GM19463 (cell line): ENCODE measurements around the gene CERS4.
"Not testable (repeated sequence)": the region's sequence is repeated elsewhere in the genome, so short reads cannot be mapped to it uniquely, and the experiment has no call there.

Source experiments
- ATAC-seq: cut with Tn5 transposase; IDR thresholded peaks from one replicate; pipeline ENCODE4 v1.9.1; 2021; ENCODE audit warnings: mild to moderate bottlenecking, moderate library complexity; ENCODE audit not compliant: unreplicated experiment

The CERS4 gene

DNA sequence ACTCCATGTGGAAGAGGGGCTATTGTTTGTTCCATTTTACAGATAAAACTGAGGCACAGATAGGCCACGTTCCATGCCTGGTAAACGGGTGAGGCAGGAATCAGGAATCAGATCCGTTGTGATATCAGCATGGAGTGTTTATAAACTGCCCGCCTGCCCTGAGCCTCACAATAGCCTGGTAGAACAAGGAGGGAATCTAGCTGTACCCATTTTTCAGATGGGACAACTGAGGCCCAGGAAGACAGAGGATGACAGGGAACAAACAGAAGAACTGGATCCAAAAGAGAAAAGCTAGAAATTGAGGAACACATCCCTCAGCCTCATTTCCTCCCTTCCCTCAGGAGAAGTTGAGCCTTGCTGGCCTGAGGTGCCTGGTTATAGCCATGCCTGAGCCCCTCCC is 32.5 kb downstream of the CERS4 start:
- ATAC-seq, result no peak

- ATAC-seq, result no peak
Measured at GRCh38 chr19:8242211-8242821, 33.1 kb downstream of the CERS4 start.

GRCh38 chr19:8243146-8243545 is 34.0 kb downstream of the CERS4 start:
- no peak for ATAC-seq

- no peak for ATAC-seq
Measured at GRCh38 chr19:8244442-8244841, 35.3 kb downstream of the CERS4 start.

- ATAC-seq, result no peak
Measured at GRCh38 chr19:8245869-8246835, 37.0 kb downstream of the CERS4 start.

GRCh38 chr19:8247129-8247890 is 38.1 kb downstream of the CERS4 start:
- ATAC-seq, result not testable (repeated sequence)

- ATAC-seq, result no peak
Measured at GRCh38 chr19:8248348-8249328, 39.5 kb downstream of the CERS4 start.

GRCh38 chr19:8250596-8250995 is 41.4 kb downstream of the CERS4 start:
- ATAC-seq, result no peak

GRCh38 chr19:8251025-8251472 is 41.9 kb downstream of the CERS4 start:
- no peak for ATAC-seq

DNA sequence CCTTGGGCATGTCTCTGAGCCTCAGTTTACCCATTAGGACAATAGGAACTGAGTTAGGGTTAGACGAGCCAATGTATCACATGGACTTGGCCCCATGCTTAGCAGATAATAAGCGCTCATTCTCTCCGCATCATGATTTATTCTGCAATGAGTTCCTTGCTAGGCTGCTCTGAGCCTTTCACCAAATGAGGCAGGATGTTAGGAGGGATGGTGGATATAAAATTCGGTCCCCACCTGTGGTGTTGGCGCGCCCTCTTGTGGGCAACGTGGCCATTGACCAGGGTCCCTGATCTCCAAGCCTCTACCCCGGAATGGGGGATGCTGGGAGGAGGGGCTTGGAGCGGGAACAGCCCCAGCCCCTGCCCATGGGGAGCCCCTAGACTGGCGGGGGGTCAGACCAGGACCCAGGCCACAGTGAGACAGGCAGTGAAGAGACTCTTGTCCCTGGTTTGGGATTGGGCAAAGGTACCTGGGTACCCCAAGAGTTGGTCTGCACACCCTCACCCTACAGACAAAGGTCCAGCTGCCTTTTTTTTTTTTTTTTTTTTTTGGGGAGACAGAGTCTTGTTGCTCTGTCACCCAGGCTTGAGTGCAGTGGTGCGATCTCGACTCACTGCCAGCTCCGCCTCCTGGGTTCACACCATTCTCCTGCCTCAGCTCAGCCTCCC is 43.9 kb downstream of the CERS4 start:
- ATAC-seq, result no peak

- ATAC-seq, result no peak
Measured at GRCh38 chr19:8253678-8254077, 44.5 kb downstream of the CERS4 start.

GRCh38 chr19:8254286-8255001 is 45.3 kb downstream of the CERS4 start:
- ATAC-seq, result no peak

DNA sequence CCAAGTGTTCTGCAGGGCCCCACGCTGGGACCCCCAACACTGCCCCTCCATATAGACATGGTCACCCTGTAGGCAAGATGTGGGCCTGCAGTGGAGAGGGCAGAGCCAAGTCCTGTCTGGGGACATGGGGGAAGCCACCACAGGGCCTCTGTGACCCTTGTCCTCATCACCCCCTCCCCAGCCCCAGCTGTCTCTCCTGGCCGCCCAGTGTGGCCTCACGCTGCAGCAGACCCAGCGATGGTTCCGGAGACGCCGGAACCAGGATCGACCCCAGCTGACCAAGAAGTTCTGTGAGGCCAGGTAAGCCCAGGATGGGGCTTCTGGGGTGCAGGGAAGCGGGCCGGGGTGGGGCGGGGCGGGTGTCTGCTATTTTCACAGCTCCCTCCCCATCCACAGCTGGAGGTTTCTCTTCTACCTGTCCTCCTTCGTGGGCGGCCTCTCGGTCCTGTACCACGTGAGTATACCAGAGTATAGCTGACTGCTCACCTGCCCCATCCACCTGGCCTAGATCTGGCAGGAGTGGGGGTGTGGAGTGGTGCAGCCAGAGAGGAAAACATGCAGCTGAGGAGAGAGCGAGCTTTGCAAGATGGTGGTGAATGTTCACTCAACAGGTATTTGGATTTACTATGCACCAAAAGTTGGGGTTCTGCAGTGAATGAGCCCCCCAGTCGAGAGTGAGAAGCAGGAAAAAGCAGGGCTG is 46.4 kb downstream of the CERS4 start:
- no peak for ATAC-seq

- no peak for ATAC-seq
Measured at GRCh38 chr19:8256276-8257051, 47.3 kb downstream of the CERS4 start.

- no peak for ATAC-seq
Measured at GRCh38 chr19:8257052-8257443, 47.9 kb downstream of the CERS4 start.

- no peak for ATAC-seq
Measured at GRCh38 chr19:8259142-8259921, 50.2 kb downstream of the CERS4 start.

DNA sequence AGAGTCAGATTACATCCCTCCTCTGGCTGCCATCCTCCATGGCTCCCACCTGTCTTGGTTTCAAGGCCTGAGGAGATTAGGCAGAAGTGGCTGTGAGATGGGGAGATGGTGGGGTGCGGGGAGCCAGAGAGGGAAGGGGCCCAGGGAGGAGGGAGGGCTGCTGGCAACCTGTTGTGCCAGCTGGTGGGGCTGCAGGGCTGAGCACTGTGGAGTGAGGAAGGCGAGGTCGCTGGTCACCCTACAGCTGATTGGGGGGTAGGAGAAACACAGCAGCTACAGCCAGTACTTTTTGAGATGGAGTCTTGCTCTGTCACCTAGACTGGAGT is 50.7 kb downstream of the CERS4 start:
- no peak for ATAC-seq
